SU-DHL-6 (cell line): ENCODE results near the gene RUVBL1.

Experiments
- H2AFZ ChIP-seq: fragments of 200-600 bp; sonication (generic); 2 replicates; pipeline ENCODE4 v1.6.1; 2014; ENCODE audit warnings: low read depth, mild to moderate bottlenecking, moderate library complexity, mixed read lengths, antibody characterized with exemption, low read length; ENCODE audit not compliant: severe bottlenecking
- H3F3A ChIP-seq: fragments of 200-600 bp; shearing (Covaris generic); 2 replicates; pipeline ENCODE4 v1.6.0; 2016; ENCODE audit warnings: antibody characterized with exemption, mild to moderate bottlenecking; ENCODE audit not compliant: insufficient read depth
- H3K27ac ChIP-seq: fragments of 200-600 bp; sonication (generic); 2 replicates; pipeline ENCODE4 v1.5.1; 2016; ENCODE audit warnings: low read depth, mild to moderate bottlenecking, low read length, moderate library complexity, mixed read lengths
- H3K27me3 ChIP-seq: fragments of 200-600 bp; sonication (generic), shearing (Covaris generic); 2 replicates; pipeline ENCODE4 v1.6.0; 2014; ENCODE audit warnings: mild to moderate bottlenecking, low read length
- H3K36me3 ChIP-seq: fragments of 200-600 bp; sonication (generic); 2 replicates; pipeline ENCODE4 v1.6.1; 2014; ENCODE audit warnings: mild to moderate bottlenecking, low read length, mixed read lengths
- H3K4me2 ChIP-seq: fragments of 300-600, 200-600 bp; shearing (Covaris generic), sonication (generic); 2 replicates; pipeline ENCODE4 v1.6.0; 2014; ENCODE audit warnings: low read length, low read depth, mild to moderate bottlenecking; ENCODE audit not compliant: poor library complexity, severe bottlenecking
- H3K4me3 ChIP-seq: fragments of 200-600 bp; sonication (generic); 2 replicates; pipeline ENCODE4 v1.5.1; 2014; ENCODE audit warnings: antibody characterized with exemption, low read length, mild to moderate bottlenecking, mixed read lengths; ENCODE audit not compliant: insufficient read depth, poor library complexity, severe bottlenecking
- H3K79me2 ChIP-seq: fragments of 200-600 bp; sonication (generic); 2 replicates; pipeline ENCODE4 v1.6.1; 2014; ENCODE audit warnings: mild to moderate bottlenecking, low read length, moderate library complexity; ENCODE audit not compliant: insufficient read depth
- H3K9ac ChIP-seq: fragments of 200-600 bp; sonication (generic); 2 replicates; pipeline ENCODE4 v1.7.0; 2014; ENCODE audit warnings: mild to moderate bottlenecking, low read length
- H3K9me2 ChIP-seq: fragments of 200-600 bp; sonication (generic); replicated peaks from 2 replicates; pipeline ENCODE4 v1.6.1; 2014; ENCODE audit warnings: low read length; ENCODE audit not compliant: insufficient read depth
- H3K9me3 ChIP-seq: fragments of 200-600 bp; sonication (generic); 2 replicates; pipeline ENCODE4 v1.6.1; 2014; ENCODE audit warnings: low read length, mixed read lengths; ENCODE audit not compliant: insufficient read depth
- H4K20me1 ChIP-seq: fragments of 200-600 bp; sonication (generic); 2 replicates; pipeline ENCODE4 v1.6.1; 2014; ENCODE audit warnings: low read depth, mild to moderate bottlenecking, antibody characterized with exemption, low read length, moderate library complexity, mixed read lengths
- EZH2phosphoT487 ChIP-seq: fragments of 200-600 bp; sonication (generic), shearing (Covaris generic); conservative IDR thresholded peaks from 2 replicates; pipeline ENCODE4 v1.6.1; 2018; ENCODE audit warnings: mild to moderate bottlenecking, antibody characterized with exemption, low read length, moderate library complexity, mixed read lengths
- TF ChIP-seq, protein P1 (sequence below): fragments of 200-600 bp; sonication (generic); IDR thresholded peaks from one replicate; pipeline ENCODE4 v1.5.1; 2017; ENCODE audit warnings: antibody characterized with exemption, mild to moderate bottlenecking, low read length, moderate library complexity; ENCODE audit not compliant: insufficient read depth, poor library complexity, severe bottlenecking

The RUVBL1 gene

DNA sequence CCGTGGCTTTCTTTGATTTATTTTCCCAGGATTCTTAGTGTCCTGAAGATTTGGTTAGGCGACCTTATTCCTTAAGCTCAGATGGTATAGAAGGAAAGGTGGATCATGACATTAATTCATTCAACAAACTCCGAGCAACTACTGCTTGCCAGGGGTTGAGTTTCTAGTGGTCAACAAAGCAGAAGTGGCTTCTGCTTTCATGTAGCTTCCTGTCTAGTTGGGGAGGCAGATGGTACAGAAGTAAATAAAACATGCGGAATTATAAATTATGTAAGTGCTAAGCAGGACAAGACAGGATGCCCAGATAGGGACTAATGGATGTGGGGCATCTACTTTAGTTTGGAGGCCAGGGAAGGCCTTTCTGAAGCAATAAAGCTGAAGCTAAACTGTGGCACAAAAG, 45.2 kb upstream of the RUVBL1 start:
- Histone ChIP-seq H3K36me3 (no peaks in the 10 kb centered on the region), H3K27me3 (no peaks in the 10 kb centered on the region), H3K9me2 (no peaks in the 10 kb centered on the region), H3K9ac (no peak overlapping the region), H3K27ac (no peak overlapping the region), H3K4me2 (no peak overlapping the region), H2AFZ (no peak overlapping the region), H3K9me3 (no peaks in the 10 kb centered on the region), H3K79me2 (peaks cover 34% of the 10 kb centered on the region), H3F3A (no peaks in the 10 kb centered on the region), H4K20me1 (no peaks in the 10 kb centered on the region; the same call in 1 of the 2 replicates), H3K4me3 (no peak overlapping the region)
- TF ChIP-seq, protein P1, sequence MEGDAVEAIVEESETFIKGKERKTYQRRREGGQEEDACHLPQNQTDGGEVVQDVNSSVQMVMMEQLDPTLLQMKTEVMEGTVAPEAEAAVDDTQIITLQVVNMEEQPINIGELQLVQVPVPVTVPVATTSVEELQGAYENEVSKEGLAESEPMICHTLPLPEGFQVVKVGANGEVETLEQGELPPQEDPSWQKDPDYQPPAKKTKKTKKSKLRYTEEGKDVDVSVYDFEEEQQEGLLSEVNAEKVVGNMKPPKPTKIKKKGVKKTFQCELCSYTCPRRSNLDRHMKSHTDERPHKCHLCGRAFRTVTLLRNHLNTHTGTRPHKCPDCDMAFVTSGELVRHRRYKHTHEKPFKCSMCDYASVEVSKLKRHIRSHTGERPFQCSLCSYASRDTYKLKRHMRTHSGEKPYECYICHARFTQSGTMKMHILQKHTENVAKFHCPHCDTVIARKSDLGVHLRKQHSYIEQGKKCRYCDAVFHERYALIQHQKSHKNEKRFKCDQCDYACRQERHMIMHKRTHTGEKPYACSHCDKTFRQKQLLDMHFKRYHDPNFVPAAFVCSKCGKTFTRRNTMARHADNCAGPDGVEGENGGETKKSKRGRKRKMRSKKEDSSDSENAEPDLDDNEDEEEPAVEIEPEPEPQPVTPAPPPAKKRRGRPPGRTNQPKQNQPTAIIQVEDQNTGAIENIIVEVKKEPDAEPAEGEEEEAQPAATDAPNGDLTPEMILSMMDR: no peak
- TF ChIP-seq EZH2phosphoT487: no peak

DNA sequence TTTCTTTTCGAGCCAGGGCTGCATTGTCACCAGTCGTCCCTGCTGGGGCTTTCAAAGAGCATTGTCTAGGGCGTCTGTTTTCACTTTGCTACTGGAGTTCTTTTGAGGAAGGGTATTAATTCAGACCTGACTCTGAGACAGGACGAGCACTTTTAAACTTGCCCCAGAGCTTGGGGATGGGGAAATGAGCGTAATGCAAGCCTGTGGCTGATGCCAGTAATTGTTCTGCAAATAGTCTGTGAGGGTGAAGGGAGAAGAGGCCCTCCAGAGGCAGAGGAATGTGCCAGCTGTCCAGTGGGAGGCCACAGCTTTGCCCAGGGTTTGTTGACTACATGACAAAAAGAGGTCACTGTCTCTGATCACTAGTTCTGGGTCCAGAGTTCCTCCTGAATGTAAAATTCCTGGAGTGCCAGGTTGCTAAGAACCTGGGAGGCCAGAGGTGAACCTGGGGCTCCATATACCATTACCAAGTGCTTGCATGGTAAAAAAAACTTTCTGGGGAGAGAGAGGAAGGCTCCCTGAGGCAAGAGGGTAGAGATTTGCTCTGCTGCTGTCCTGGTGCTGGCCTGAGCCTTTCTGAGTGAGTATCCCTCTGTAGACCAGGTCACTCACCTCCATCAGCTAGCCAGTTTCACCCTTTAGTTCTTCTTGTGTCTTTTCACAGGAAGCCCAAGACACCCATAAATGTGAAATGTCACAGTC, 44.5 kb upstream of the RUVBL1 start:
- H3K4me3 ChIP-seq: no peak overlapping the region
- no peaks in the 10 kb centered on the region for H3K36me3 ChIP-seq
- no peak overlapping the region for H2AFZ ChIP-seq
- H3K27me3 ChIP-seq: no peaks in the 10 kb centered on the region
- TF ChIP-seq, protein P1: no peak
- TF ChIP-seq EZH2phosphoT487: no peak
- H3K9ac ChIP-seq: no peak overlapping the region
- H4K20me1 ChIP-seq: no peaks in the 10 kb centered on the region; the same call in 1 of the 2 replicates
- no peaks in the 10 kb centered on the region for H3K9me2 ChIP-seq
- no peaks in the 10 kb centered on the region for H3F3A ChIP-seq
- no peak overlapping the region for H3K27ac ChIP-seq
- H3K9me3 ChIP-seq: no peaks in the 10 kb centered on the region
- peaks cover 35% of the 10 kb centered on the region for H3K79me2 ChIP-seq
- H3K4me2 ChIP-seq: no peak overlapping the region

DNA sequence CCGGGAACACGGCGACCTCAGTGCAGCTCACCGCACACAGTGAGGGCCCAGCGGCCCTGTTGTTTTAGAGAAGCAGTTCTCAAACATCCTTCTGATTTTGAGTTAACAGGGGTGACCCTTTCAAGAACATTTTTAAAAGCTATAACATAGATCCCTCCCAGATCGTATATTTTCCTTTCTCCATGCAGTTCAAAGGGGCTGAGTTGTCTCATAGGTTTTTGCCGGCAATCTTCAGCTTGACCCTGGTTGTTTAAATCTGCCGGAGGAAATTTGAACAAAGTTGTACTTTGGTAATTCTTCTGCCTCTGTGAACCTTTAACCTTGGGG, 44.0 kb upstream of the RUVBL1 start:
- no peak overlapping the region for H3K4me2 ChIP-seq
- no peak overlapping the region for H3K4me3 ChIP-seq
- H3K9me3 ChIP-seq: no peaks in the 10 kb centered on the region
- H3K9me2 ChIP-seq: no peaks in the 10 kb centered on the region
- H3K9ac ChIP-seq: no peak overlapping the region
- H3K36me3 ChIP-seq: no peaks in the 10 kb centered on the region
- no peak overlapping the region for H2AFZ ChIP-seq
- no peaks in the 10 kb centered on the region for H3K27me3 ChIP-seq
- no peak for TF ChIP-seq EZH2phosphoT487
- TF ChIP-seq, protein P1: no peak
- H3F3A ChIP-seq: no peaks in the 10 kb centered on the region
- peaks cover 39% of the 10 kb centered on the region for H3K79me2 ChIP-seq
- no peaks in the 10 kb centered on the region; the same call in 1 of the 2 replicates for H4K20me1 ChIP-seq
- H3K27ac ChIP-seq: no peak overlapping the region
